Natural killer cell (primary cell): ENCODE measurements around the gene AKAP14. TPM values are rescaled to one million over a fixed set of nuclear protein-coding genes. Genes with fewer than 3 reads are reported as not detected.
"Not testable (repeated sequence)": the region's sequence is repeated elsewhere in the genome, so short reads cannot be mapped to it uniquely, and the experiment has no call there.

ENCODE experiments used
- ATAC-seq, 3 donors: fragments of 150-1000 bp in 2 of 3; fragments of 200-7000 bp in 1 of 3; cut with Tn5 transposase; 1 replicate in 1 of 3; 2 replicates in 2 of 3; pipeline ENCODE4 v1.10.0; 2021; ENCODE audit warnings: mild to moderate bottlenecking in 2 of 3, moderate library complexity in 2 of 3
- DNase-seq, 2 donors: peaks; one replicate each; pipeline versions ENCODE4 v3.0.0 to v3.0.0-alpha.2; 2013 to 2021; ENCODE audit warnings: mixed read lengths in 1 of 2
- H3K27ac ChIP-seq: one replicate; pipeline ENCODE4 v1.5.1; 2013; ENCODE audit warnings: mild to moderate bottlenecking, low read length
- H3K27me3 ChIP-seq: one replicate; pipeline ENCODE4 v1.6.1; 2013; ENCODE audit warnings: low read length; ENCODE audit not compliant: control insufficient read depth, insufficient read depth
- H3K36me3 ChIP-seq: one replicate; pipeline ENCODE4 v1.6.1; 2013; ENCODE audit warnings: low read length; ENCODE audit not compliant: control insufficient read depth, insufficient read depth
- H3K4me1 ChIP-seq: one replicate; pipeline ENCODE4 v1.6.1; 2013; ENCODE audit warnings: low read length; ENCODE audit not compliant: control insufficient read depth, insufficient read depth
- H3K4me3 ChIP-seq: one replicate; pipeline ENCODE4 v1.5.1; 2013; ENCODE audit warnings: low read length
- H3K9me3 ChIP-seq: one replicate; pipeline ENCODE4 v1.6.1; 2013; ENCODE audit warnings: low read length; ENCODE audit not compliant: control insufficient read depth, insufficient read depth
- H3K27ac Mint-ChIP-seq, 2 donors: one replicate each; pipeline ENCODE4 v1.8.0; 2022; ENCODE audit warnings: mild to moderate bottlenecking in 2 of 2, mixed read lengths in 2 of 2, moderate library complexity in 1 of 2
- H3K27me3 Mint-ChIP-seq, 2 donors: one replicate each; pipeline ENCODE4 v1.8.0; 2022; ENCODE audit warnings: low read depth in 2 of 2, mixed read lengths in 2 of 2
- H3K36me3 Mint-ChIP-seq: one replicate; pipeline ENCODE4 v1.8.0; 2022; ENCODE audit warnings: mixed read lengths
- H3K4me1 Mint-ChIP-seq, 2 donors: one replicate each; pipeline ENCODE4 v1.8.0; 2022; ENCODE audit warnings: mixed read lengths in 2 of 2
- H3K4me3 Mint-ChIP-seq: one replicate; pipeline ENCODE4 v1.8.0; 2022; ENCODE audit warnings: mild to moderate bottlenecking, moderate library complexity, mixed read lengths
- H3K9me3 Mint-ChIP-seq, 2 donors: one replicate each; pipeline ENCODE4 v1.8.0; 2022; ENCODE audit warnings: mixed read lengths in 2 of 2
- WGBS: methylation state at CpG from one replicate; pipeline ENCODE4 v1.1.7; 2013; ENCODE audit warnings: missing lambda C conversion rate; ENCODE audit not compliant: insufficient coverage; 5-methylcytosine and 5-hydroxymethylcytosine counted together
- intact Hi-C: fragments of 100-400 bp; cut with micrococcal nuclease; formaldehyde crosslinking; loops from one replicate; pipeline ENCODE4 v1.14.2; 2022
- total RNA-seq, 4 donors: library from RNA; stranded (reverse); fragments of 120-200 nt in 1 of 4; gene quantifications; one replicate each; pipeline versions ENCODE4 v1.2.3 to v1.2.4, GENCODE V29; 2013 to 2022
- TF ChIP-seq, protein P1 (sequence below): fragments of 200-600 bp; IDR thresholded peaks from one replicate; pipeline ENCODE4 v1.8.0; 2022; ENCODE audit warnings: antibody characterized with exemption

Gene AKAP14
- total RNA-seq, 3 donors from 2014 or later (not counting 1 experiment from before 2014, with no cell fraction given), result not detected

DNA sequence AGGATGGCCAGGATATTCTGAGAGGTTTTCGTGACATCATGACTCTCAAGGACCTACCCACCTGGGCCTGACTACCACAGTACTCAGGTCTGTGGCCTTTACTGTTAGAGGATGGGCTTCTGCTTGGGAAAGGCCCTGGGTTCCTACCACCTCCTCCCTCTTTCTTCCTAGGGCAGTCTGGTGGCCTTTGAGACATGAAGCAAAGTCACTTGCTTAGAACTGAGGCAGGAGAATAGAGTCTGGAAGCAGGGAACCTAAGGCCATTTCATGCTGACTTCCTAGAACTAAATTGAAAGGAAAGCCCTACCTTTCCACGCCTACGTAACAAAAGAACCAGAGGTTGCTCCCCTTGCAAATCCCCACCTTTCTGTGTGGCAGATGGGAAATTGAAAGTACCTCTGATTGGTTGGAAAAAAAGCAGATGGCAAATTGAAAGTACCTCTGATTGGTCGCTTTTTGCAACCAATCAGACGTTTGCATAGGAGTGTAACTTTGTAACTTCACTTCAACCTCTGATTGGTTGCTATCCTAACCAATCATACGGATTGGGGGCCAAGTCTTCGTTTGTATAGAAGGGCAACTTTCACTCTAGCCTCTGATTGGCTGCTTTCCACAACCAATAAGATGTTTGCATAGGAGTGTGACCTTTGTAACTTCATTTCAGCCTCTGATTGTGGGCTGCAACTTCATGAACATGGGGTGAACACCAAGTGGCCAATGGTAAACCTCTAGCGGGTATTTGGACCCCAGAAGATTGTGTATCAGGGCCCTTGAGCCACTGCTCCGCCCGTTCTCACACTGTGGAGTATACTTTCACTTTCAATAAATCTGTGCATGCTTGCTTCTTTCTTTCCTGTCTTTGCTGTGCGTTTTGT, 9.9 kb upstream of the AKAP14 start:
- intact Hi-C loops, result loop anchor here (5.0 kb wide), 1 partner anchor 368 kb away; no protein-coding TSS in a partner anchor
- Histone ChIP-seq H3K4me3 (no peak overlapping the region), H3K9me3 (no peaks in the 10 kb centered on the region), H3K27me3 (no peaks in the 10 kb centered on the region), H3K27ac (no peak overlapping the region), H3K36me3 (no peaks in the 10 kb centered on the region), H3K4me1 (peaks cover 18% of the 10 kb centered on the region)
- 70% methylated on average over 8 of the region's 11 CpGs for WGBS
- peak in 2 of 3 donors; percentile 56 to 64 for ATAC-seq
- Mint-ChIP-seq H3K9me3 (no peaks in the 10 kb centered on the region), H3K27ac (no peak overlapping the region), H3K4me3 (peak overlapping the region; percentile 55), H3K27me3 (no peaks in the 10 kb centered on the region), H3K4me1 (peaks cover 6% of the 10 kb centered on the region in 2 donors), H3K36me3 (no peaks in the 10 kb centered on the region)
- TF ChIP-seq, protein P1, sequence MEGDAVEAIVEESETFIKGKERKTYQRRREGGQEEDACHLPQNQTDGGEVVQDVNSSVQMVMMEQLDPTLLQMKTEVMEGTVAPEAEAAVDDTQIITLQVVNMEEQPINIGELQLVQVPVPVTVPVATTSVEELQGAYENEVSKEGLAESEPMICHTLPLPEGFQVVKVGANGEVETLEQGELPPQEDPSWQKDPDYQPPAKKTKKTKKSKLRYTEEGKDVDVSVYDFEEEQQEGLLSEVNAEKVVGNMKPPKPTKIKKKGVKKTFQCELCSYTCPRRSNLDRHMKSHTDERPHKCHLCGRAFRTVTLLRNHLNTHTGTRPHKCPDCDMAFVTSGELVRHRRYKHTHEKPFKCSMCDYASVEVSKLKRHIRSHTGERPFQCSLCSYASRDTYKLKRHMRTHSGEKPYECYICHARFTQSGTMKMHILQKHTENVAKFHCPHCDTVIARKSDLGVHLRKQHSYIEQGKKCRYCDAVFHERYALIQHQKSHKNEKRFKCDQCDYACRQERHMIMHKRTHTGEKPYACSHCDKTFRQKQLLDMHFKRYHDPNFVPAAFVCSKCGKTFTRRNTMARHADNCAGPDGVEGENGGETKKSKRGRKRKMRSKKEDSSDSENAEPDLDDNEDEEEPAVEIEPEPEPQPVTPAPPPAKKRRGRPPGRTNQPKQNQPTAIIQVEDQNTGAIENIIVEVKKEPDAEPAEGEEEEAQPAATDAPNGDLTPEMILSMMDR, result no peak
- peak in 1 of 2 donors; percentile 57 for DNase-seq

DNA sequence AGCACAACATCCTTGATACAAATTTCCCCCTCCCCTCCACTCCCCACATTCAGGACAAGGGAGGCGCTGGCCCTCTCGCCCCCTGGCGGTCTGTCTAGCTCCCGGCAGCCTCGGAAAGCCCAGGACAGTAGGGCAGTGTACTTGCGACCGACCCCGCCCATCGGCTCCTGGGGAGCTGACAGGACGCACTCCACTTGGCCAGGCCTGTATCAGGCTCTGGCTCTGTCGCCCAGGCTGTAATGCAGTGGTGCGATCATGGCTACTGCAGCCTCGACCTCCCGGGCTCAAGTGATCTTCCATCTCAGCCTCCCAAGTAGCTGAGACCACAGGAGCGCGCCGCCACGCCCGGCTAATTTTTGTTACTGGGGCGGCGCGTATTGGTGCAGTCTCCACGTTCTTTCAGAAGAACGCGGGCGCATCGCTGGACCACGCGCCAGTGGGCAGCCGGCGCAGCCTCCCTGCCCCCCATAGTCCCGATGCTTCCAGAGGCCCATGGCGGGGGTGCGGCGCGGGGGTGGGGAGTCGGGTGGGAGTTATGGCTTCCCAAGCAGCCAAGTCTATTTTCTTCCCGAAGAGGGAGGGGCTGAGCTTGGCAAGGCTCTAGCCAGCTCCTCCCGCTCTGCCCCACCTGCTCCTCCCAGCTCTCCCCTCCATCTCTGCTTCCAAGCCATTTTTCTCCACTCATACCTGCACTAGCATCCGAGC, 7.8 kb upstream of the AKAP14 start:
- peak overlapping the region; percentile 24 for H3K4me3 ChIP-seq
- Mint-ChIP-seq H3K9me3 (no peaks in the 10 kb centered on the region), H3K4me1 (peaks cover 6% of the 10 kb centered on the region in 2 donors), H3K27me3 (no peaks in the 10 kb centered on the region), H3K36me3 (no peaks in the 10 kb centered on the region), H3K27ac (no peak overlapping the region), H3K4me3 (peak overlapping the region; percentile 25)
- WGBS, result 16% methylated on average over 39 of the region's 40 CpGs
- H3K36me3 ChIP-seq, result no peaks in the 10 kb centered on the region
- ATAC-seq (peak; percentile 78 to 93 (median 87)), DNase-seq (peak; percentile 38 to 74)
- H3K4me1 ChIP-seq, result peaks cover 18% of the 10 kb centered on the region
- intact Hi-C loops, result loop anchor here (5.0 kb wide), 1 partner anchor 371 kb away; no protein-coding TSS in a partner anchor
- no peak overlapping the region for H3K27ac ChIP-seq
- no peaks in the 10 kb centered on the region for H3K9me3 ChIP-seq
- H3K27me3 ChIP-seq, result no peaks in the 10 kb centered on the region
- TF ChIP-seq, protein P1, result peak; percentile 51

DNA sequence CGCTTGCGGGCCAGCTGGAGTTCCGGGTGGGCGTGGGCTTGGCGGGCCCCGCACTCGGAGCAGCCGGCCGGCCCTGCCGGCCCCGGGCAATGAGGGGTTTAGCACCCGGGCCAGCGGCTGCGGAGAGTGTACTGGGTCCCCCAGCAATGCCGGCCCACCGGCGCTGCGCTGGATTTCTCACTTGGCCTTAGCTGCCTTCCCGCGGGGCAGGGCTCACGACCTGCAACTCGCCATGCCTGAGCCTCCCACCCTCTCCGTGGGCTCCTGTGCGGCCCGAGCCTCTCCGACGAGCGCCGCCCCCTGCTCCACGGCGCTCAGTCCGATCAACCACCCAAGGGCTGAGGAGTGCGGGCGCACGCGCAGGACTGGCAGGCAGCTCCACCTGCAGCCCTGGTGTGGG, 5.1 kb upstream of the AKAP14 start:
- H3K36me3 ChIP-seq, H3K4me1 Mint-ChIP-seq, ATAC-seq, H3K9me3 Mint-ChIP-seq, H3K27ac ChIP-seq, H3K4me3 ChIP-seq, intact Hi-C loops, H3K27me3 Mint-ChIP-seq, H3K27ac Mint-ChIP-seq, H3K36me3 Mint-ChIP-seq, H3K27me3 ChIP-seq, H3K9me3 ChIP-seq, H3K4me3 Mint-ChIP-seq, DNase-seq: not testable (repeated sequence)
- WGBS, result 91% methylated on average over 27 of the region's 36 CpGs
- H3K4me1 ChIP-seq, result peaks cover 18% of the 10 kb centered on the region

DNA sequence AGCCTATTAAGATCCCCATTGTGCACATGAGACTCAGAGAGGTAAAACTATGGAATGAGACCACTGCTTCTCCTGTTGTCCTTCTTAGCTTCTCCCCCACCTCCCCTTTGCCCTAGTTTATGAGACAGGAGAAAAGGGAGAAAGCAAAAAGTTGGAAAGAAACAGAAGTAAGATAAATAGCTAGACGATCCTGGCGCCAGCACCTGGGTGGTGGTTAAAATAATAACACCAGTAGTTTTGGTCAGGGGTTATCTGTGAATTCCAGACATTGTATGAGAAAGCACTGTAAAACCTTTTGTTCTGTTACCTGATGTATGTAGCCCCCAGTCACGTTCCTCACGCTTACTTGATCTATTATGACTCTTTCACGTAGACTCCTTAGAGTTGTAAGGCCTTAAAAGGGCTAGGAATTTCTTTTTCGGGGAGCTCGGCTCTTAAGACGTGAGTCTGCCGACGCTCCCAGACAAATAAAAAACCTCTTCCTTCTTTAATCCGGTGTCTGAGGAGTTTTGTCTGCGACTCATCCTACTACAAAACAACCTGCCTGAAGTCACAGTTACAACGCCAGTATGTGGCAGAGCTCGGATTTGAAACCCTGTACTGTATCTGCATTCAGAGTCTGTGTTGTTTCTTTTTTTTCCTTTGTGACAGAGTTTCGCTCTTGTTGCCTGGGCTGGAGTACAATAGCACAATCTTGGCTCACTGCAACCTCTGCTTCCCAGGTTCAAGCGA, 3.6 kb upstream of the AKAP14 start:
- H3K36me3 ChIP-seq, result not testable (repeated sequence)
- 83% methylated on average over 13 of the region's 16 CpGs for WGBS

More for the DNA sequence above, 3.6 kb upstream of the AKAP14 start:
- H3K27ac ChIP-seq, H3K36me3 Mint-ChIP-seq, H3K27ac Mint-ChIP-seq, intact Hi-C loops, ATAC-seq, H3K4me1 Mint-ChIP-seq, H3K27me3 Mint-ChIP-seq, H3K4me3 ChIP-seq, H3K9me3 Mint-ChIP-seq, H3K4me1 ChIP-seq, H3K4me3 Mint-ChIP-seq, H3K9me3 ChIP-seq, H3K27me3 ChIP-seq, DNase-seq: not testable (repeated sequence)
